RWPE1 (cell line): ENCODE results near the gene RND2.

Experiments used
- CTCF ChIA-PET: fragments of 350-600 bp; sonication (Branson Sonifier 250); formaldehyde crosslinking; extraction: SDS; loops from one replicate; lab custom pipeline; 2021; lab: Yijun Ruan, JAX
- POLR2A ChIA-PET: fragments of 400-600 bp; formaldehyde crosslinking; extraction: SDS; loops from one replicate; lab custom pipeline; 2020; ENCODE audit warnings: antibody characterized with exemption; ENCODE audit not compliant: low non-redundant PET; lab: Yijun Ruan, JAX
- DNase-seq: peaks from one replicate; pipeline ENCODE4 v3.0.0; 2012; ENCODE audit warnings: low spot score
- H3K27ac ChIP-seq: fragments of 450-650 bp; 2 replicates; pipeline ENCODE4 v1.5.1; 2017
- TF ChIP-seq, protein P1 (sequence below): fragments of 450-650 bp; conservative IDR thresholded peaks from 2 replicates; pipeline ENCODE4 v1.5.1; 2017; ENCODE audit warnings: low read depth, mild to moderate bottlenecking

Gene RND2

DNA sequence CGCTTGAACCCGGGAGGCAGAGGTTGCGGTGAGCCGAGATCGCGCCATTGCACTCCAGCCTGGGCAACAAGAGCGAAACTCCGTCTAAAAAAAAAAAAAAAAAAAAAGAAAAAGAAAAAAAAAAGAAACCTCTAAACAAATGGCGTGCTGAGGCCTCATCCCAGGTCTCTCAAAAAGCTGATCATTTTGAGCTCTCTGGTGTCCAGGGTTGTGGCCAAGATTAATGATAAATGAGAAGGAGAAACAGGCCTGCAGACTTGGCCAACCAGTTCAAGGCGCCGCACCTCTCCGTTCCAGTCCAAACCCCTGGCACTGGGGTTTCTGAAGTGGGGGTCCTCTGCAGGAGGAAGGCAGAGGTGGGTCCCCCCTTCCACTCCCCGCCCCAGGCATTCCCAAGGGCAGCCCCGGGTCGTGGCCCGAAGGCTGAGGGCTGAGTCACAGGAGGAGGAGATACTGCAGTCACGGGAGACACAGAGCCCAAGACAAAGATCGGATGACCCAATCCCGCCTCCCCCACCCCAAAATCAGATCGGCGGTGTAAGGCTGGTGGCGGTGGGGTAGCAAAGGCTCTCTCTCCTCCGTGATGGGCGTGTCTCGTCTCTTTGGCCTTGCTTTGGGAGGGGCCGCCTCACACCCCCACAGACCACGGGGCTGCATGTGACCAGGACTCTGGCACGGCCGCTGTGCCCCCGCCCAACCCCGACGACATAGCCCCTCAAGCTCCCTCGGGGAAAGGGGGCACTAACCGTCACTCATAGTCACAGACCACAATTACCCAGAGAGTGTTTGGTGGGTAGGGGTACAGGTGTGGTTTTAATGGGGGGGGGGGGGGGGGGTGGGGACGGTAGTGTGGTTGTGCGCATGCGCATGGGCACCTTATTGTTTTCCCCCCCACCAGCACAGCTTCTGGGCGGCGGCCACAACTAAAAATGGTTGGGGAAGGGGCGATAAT lies 4.0 kb upstream of the RND2 start:
- ChIA-PET POLR2A (no interaction called here), CTCF (interaction anchor here (0.6 kb wide), 1 partner anchor 157 kb away, joined by 3 read pairs; no protein-coding TSS in a partner anchor)
- H3K27ac ChIP-seq: peak overlapping the region; percentile 91
- peak; percentile 83 for DNase-seq
- TF ChIP-seq, protein P1, sequence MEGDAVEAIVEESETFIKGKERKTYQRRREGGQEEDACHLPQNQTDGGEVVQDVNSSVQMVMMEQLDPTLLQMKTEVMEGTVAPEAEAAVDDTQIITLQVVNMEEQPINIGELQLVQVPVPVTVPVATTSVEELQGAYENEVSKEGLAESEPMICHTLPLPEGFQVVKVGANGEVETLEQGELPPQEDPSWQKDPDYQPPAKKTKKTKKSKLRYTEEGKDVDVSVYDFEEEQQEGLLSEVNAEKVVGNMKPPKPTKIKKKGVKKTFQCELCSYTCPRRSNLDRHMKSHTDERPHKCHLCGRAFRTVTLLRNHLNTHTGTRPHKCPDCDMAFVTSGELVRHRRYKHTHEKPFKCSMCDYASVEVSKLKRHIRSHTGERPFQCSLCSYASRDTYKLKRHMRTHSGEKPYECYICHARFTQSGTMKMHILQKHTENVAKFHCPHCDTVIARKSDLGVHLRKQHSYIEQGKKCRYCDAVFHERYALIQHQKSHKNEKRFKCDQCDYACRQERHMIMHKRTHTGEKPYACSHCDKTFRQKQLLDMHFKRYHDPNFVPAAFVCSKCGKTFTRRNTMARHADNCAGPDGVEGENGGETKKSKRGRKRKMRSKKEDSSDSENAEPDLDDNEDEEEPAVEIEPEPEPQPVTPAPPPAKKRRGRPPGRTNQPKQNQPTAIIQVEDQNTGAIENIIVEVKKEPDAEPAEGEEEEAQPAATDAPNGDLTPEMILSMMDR: no peak

DNA sequence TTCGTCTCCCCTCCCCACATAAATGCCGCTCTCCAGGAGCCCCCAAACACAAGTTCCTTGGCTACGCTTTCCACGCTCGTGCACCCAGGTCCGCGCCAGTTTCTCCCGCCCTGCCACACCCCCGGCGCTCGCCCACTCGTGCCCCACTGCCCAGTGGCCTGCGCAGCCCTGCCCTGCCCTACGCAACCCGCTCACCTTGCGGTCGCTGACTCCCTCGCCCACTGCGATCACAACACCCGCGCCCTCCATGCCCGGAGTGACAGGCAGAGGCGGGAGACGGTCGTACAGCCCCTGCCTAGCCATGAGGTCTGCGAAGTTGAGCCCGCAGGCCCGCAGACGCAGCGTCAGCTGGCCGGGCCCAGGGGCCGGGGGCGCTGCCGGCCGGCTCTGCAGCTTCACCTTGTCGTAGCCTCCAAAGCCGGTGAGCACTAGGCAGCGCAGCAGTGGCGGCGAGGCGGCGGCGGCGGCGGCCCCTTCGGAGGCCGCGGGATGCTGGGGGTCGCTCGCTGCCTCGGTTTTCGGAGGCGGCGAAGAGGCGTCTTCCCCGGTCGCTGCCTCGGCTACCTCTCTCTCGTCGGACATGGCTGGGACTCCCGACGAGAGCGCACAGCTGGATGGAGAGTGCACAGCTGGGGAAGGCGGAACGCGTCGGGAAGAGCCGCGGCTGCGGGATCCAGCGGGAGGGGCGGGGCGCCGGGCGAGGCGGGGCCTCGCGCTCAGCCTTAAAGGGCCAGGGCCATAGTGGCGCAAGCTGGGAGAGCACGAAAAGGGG lies 3.1 kb upstream of the RND2 start, which contains the start of gene VAT1:
VAT1 (minus strand) TSS at position 645 of the 772 bp plus-strand sequence; CDS start at position 582, 63 bp downstream.
- TF ChIP-seq, protein P1: no peak
- DNase-seq: peak; percentile 81
- ChIA-PET POLR2A (interaction anchor here (0.5 kb wide), 1 partner anchor 136 kb away, joined by 5 read pairs; no protein-coding TSS in a partner anchor), CTCF (interaction anchor here (0.6 kb wide), 2 partner anchors 90 to 156 kb away, joined by 3 read pairs; no protein-coding TSS in a partner anchor)
- H3K27ac ChIP-seq: peak within 1 kb of the TSS; percentile 91

DNA sequence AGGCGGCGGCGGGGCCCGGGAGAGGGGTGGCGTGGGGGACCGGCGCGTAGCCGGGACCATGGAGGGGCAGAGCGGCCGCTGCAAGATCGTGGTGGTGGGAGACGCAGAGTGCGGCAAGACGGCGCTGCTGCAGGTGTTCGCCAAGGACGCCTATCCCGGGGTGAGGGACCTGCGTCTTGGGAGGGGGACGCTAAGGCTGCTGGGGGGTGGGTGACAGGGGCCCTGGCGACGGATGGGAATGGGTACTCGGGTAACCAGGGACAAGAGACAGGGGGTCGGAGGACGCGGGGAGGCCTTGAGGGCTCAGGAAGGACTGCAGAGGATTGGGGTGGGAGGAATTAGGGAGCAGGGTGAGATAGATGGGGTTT lies 243 bp downstream of the RND2 start:
- TF ChIP-seq, protein P1: no peak
- ChIA-PET POLR2A (no interaction called here), CTCF (no interaction called here)
- H3K27ac ChIP-seq: no peak overlapping the region; the same call in 1 of the 2 replicates
- no peak for DNase-seq

DNA sequence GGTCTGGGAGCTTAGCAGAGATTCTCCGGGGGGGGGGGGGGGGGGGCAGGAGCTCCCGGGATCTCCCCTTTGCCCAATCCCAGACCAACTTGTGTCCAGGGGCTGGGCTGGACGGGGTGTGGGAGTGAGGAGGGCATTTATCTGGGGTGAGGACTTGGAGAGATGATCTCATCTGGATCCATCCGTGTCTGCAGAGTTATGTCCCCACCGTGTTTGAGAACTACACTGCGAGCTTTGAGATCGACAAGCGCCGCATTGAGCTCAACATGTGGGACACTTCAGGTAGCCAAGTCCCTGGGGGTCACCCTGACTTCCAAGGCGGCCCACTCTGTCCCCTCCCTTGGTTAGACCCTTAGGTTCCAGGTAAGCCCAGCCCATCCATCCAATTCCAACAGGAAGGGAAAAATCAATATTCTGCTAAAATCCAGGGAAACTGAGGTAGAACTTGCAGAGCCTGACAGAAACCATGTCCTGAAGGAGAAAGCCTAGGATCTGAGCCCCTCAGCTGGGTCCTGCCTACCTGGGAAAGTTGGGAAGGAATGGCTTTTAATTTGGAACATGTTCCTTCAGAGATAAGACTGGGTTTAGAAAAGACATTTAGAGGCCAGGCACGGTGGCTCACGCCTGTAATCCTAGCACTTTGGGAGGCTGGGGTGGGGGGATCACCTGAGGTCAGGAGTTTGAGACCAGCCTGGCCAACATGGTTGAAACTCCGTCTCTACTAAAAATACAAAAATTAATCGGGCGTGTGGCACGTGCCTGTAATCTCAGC lies 921 bp downstream of the RND2 start:
- H3K27ac ChIP-seq: peak overlapping the region; percentile 30
- TF ChIP-seq, protein P1: no peak
- no peak for DNase-seq
- ChIA-PET CTCF (no interaction called here), POLR2A (no interaction called here)

DNA sequence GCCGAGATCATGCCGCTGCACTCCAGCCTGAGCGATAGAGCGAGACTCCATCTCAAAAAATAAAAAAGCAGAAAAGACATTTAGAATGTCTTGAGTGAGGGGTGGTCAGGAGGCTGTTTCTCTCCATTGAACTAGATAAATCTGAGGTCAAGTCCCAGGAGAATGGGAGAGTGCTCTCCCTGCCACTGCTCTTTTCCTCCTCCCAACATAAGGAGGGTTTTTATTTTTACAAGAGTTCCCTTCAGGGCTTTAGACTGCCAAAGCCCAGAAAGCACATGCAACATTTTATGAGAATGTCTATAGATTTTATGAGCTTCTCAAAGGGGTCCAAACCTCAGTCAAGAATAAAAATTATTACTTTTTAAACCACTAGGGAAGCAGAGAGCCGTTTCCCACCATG lies 1.6 kb downstream of the RND2 start:
- no peak for DNase-seq
- ChIA-PET POLR2A (no interaction called here), CTCF (no interaction called here)
- H3K27ac ChIP-seq: peak overlapping the region; percentile 30
- TF ChIP-seq, protein P1: no peak
